ENCODE measurements around the gene FANCE. TPM values are rescaled to one million over a fixed set of nuclear protein-coding genes. Genes with fewer than 3 reads are reported as not detected.
A peak's percentile ranks its signal among the peaks of the same experiment; 100 is the strongest.
"Not testable (repeated sequence)": the region's sequence is repeated elsewhere in the genome, so short reads cannot be mapped to it uniquely, and the experiment has no call there.

Gene FANCE
- total RNA-seq, 1 donor from 2014 or later = 9.0 TPM

GRCh38 chr6:35510916-35511561, 58.9 kb downstream of the FANCE start:
- intact Hi-C loops (cut with DNase I) = no loop called here
- H3K4me3 ChIP-seq = no peak overlapping the region
- no peak for TF ChIP-seq CTCF (IDR thresholded peaks at IDR 0.05)

DNA sequence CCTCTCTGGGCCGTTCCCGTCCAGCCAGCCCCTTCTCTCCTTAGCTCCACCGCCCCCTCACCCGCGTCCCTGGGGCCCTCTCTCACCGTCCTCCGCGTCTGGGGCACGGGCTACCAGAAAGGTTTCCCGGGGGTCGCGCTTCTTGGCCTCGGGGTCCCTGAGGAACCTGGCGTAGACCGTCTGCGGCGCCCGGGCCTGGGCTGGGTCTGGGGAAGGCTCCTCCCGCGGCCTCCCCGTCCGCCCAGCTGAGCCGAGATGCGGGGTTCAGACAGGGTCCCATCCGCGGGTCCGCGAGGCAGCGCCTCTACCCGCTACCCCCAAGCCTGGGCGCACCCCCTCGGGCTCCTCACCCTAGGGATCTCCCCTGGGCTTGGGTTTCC, 59.4 kb downstream of the FANCE start:
- Histone ChIP-seq H3K4me1 (no peaks in the 10 kb centered on the region), H3K4me3 (no peak overlapping the region), H3K9me3 (no peaks in the 10 kb centered on the region), H3K27ac (no peak overlapping the region), H3K27me3 (ENCODE audit: low read depth) (peaks cover 30% of the 10 kb centered on the region), H3K36me3 (no peaks in the 10 kb centered on the region)
- ATAC-seq = peak in 1 of 2 donors; percentile 23
- no peak for TF ChIP-seq CTCF (IDR thresholded peaks at IDR 0.05)
- intact Hi-C loops (cut with DNase I) = no loop called here
- no peak for DNase-seq

More at GRCh38 chr6:35510916-35511561, 58.9 kb downstream of the FANCE start:
- no peak for ATAC-seq
- Histone ChIP-seq H3K27ac (no peak overlapping the region), H3K27me3 (ENCODE audit: low read depth) (peaks cover 32% of the 10 kb centered on the region), H3K4me1 (no peaks in the 10 kb centered on the region), H3K9me3 (no peaks in the 10 kb centered on the region), H3K36me3 (no peaks in the 10 kb centered on the region)
- DNase-seq = no peak

- Histone ChIP-seq H3K27me3 (ENCODE audit: low read depth) (peaks cover 30% of the 10 kb centered on the region), H3K27ac (no peak overlapping the region), H3K9me3 (no peaks in the 10 kb centered on the region), H3K4me3 (no peak overlapping the region), H3K36me3 (no peaks in the 10 kb centered on the region), H3K4me1 (no peaks in the 10 kb centered on the region)
- intact Hi-C loops (cut with DNase I) = no loop called here
- DNase-seq (no peak), ATAC-seq (no peak)
- TF ChIP-seq CTCF (IDR thresholded peaks at IDR 0.05) = no peak
Measured at GRCh38 chr6:35512006-35512405, 59.9 kb downstream of the FANCE start.

GRCh38 chr6:35512740-35513139, 60.6 kb downstream of the FANCE start, which contains the start of gene TULP1:
TULP1 (minus strand) TSS chr6:35512896; CDS start chr6:35512858, 38 bp downstream.
- H3K27me3 ChIP-seq (ENCODE audit: low read depth) = peaks cover 30% of the 10 kb centered on the region
- no peak for DNase-seq

DNA sequence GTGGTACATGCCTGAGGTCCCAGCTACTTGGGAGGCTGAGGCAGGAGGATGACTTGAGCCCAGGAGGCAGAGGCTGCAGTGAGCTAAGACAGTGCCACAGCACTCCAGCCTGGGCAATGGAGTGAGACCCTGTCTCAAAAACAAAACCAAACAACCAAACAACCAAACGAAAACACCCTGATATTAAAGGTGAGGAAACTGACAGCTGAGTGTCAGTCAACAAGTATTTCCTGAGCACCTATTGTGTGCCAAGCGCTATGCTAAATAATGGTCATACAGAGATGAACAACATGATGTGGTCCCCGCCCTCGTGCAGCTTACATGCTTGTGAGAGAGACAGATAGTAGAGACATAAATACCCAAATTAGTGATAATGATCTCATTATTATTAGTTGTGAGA, 62.4 kb downstream of the FANCE start:
- H3K4me1 ChIP-seq = no peaks in the 10 kb centered on the region
- ATAC-seq = no peak
- no peak for DNase-seq
- intact Hi-C loops (cut with DNase I) = no loop called here
- no peak overlapping the region for H3K27ac ChIP-seq
- no peak for TF ChIP-seq CTCF (IDR thresholded peaks at IDR 0.05)
- peaks cover 26% of the 10 kb centered on the region for H3K27me3 ChIP-seq (ENCODE audit: low read depth)
- no peak overlapping the region for H3K4me3 ChIP-seq
- H3K36me3 ChIP-seq = no peaks in the 10 kb centered on the region
- no peaks in the 10 kb centered on the region for H3K9me3 ChIP-seq

More at GRCh38 chr6:35512740-35513139, 60.6 kb downstream of the FANCE start, which contains the start of gene TULP1:
- TF ChIP-seq CTCF (IDR thresholded peaks at IDR 0.05) = no peak
- no peak for ATAC-seq
- no peaks in the 10 kb centered on the region for H3K9me3 ChIP-seq
- H3K27ac ChIP-seq = no peak within 1 kb of the TSS
- no peaks in the 10 kb centered on the region for H3K36me3 ChIP-seq
- H3K4me3 ChIP-seq = no peak within 1 kb of the TSS
- intact Hi-C loops (cut with DNase I) = no loop called here
- H3K4me1 ChIP-seq = no peaks in the 10 kb centered on the region

- DNase-seq; intact Hi-C loops (cut with DNase I); H3K27ac ChIP-seq; H3K4me3 ChIP-seq; ATAC-seq; H3K4me1 ChIP-seq; H3K9me3 ChIP-seq; H3K36me3 ChIP-seq: not testable (repeated sequence)
- peaks cover 14% of the 10 kb centered on the region for H3K27me3 ChIP-seq (ENCODE audit: low read depth)
Measured at GRCh38 chr6:35515939-35516338, 63.8 kb downstream of the FANCE start.

All from lower lobe of right lung (tissue), 2 donors.